ENCODE data around the gene SPINK14.

SPINK14 gene

GRCh38 chr5:148151872-148152271 is 16.5 kb upstream of the SPINK14 start:
- no peak overlapping the region for H3K27ac ChIP-seq
- TF ChIP-seq Cebpa-rat (IDR thresholded peaks at IDR 0.05), result no peak
- no peaks in the 10 kb centered on the region for H3K4me1 ChIP-seq
- H4K20me1 ChIP-seq, result no peaks in the 10 kb centered on the region
- no peak overlapping the region for H3K4me3 ChIP-seq
- no peak overlapping the region for H3K9ac ChIP-seq
- H3K9me3 ChIP-seq (replicated peaks in 1 of 11), result peaks cover 0 to 22% (median 12%) of the 10 kb centered on the region in 11 experiments; a peak in 17 of 22 replicates
- no peaks in the 10 kb centered on the region for H3K36me3 ChIP-seq
- no peaks in the 10 kb centered on the region for H3K27me3 ChIP-seq
- no peak overlapping the region for H3K4me2 ChIP-seq

DNA sequence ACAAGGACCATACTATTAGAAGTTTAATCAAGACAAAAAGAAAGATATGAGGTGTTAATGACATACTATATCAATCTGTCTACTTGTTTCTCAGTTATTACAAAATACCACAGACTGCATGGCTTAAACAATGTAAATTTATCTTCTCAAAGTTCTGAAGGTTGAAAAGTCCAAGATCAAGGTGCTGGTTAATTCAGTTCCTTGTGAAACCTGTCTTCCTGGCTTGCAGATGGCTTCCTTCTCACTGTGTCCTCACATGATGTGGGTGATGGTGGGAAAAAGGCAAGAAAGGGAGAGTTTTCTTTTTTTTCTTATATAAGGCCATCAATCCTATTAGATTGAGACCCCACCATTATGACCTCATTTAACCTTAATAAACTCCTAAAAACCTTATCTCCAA is 15.6 kb upstream of the SPINK14 start:
- no peak overlapping the region for H3K27ac ChIP-seq
- H4K20me1 ChIP-seq, result no peaks in the 10 kb centered on the region
- H3K36me3 ChIP-seq, result no peaks in the 10 kb centered on the region
- H3K4me3 ChIP-seq, result no peak overlapping the region
- peaks cover 0 to 22% (median 12%) of the 10 kb centered on the region in 11 experiments; a peak in 17 of 22 replicates for H3K9me3 ChIP-seq (replicated peaks in 1 of 11)
- H3K9ac ChIP-seq, result no peak overlapping the region
- no peak overlapping the region for H3K4me2 ChIP-seq
- no peaks in the 10 kb centered on the region for H3K27me3 ChIP-seq
- H3K4me1 ChIP-seq, result no peaks in the 10 kb centered on the region
- no peak for TF ChIP-seq Cebpa-rat (IDR thresholded peaks at IDR 0.05)

GRCh38 chr5:148156609-148157008 is 11.7 kb upstream of the SPINK14 start:
- no peaks in the 10 kb centered on the region for H3K27me3 ChIP-seq
- peaks cover 0 to 22% (median 12%) of the 10 kb centered on the region in 11 experiments; a peak in 17 of 22 replicates for H3K9me3 ChIP-seq (replicated peaks in 1 of 11)
- no peak overlapping the region for H3K4me3 ChIP-seq
- H4K20me1 ChIP-seq, result no peaks in the 10 kb centered on the region
- H3K36me3 ChIP-seq, result no peaks in the 10 kb centered on the region
- TF ChIP-seq Cebpa-rat (IDR thresholded peaks at IDR 0.05), result no peak
- no peak overlapping the region for H3K4me2 ChIP-seq
- no peak overlapping the region for H3K27ac ChIP-seq
- H3K4me1 ChIP-seq, result no peaks in the 10 kb centered on the region
- H3K9ac ChIP-seq, result no peak overlapping the region

DNA sequence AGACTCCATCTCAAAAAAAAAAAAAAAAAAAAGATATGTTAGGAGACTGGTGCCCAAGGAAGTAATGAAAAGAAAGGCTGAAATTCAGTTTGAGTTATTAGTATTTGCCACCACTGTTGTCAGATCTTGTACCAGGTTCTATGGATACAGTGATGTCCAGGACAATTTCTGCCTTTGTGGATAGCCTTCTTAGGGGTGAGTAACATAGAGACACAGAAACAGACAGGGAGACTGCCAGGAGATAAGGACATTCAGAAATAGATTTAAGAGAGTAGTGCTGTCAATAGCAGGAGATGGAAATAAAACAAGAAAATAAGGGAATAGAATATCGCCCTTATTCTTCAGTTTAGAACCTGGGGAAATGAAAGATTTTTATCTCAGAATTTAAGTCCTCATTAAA is 6.3 kb upstream of the SPINK14 start:
- TF ChIP-seq Cebpa-rat (IDR thresholded peaks at IDR 0.05), result no peak
- Histone ChIP-seq H3K4me1 (no peaks in the 10 kb centered on the region), H3K36me3 (no peaks in the 10 kb centered on the region), H3K4me3 (no peak overlapping the region), H3K9ac (no peak overlapping the region), H3K27ac (no peak overlapping the region), H3K4me2 (no peak overlapping the region), H3K9me3 (replicated peaks in 1 of 11) (peaks cover 0 to 5% (median 0%) of the 10 kb centered on the region in 11 experiments; a peak in 1 of 22 replicates), H4K20me1 (no peaks in the 10 kb centered on the region), H3K27me3 (no peaks in the 10 kb centered on the region)

DNA sequence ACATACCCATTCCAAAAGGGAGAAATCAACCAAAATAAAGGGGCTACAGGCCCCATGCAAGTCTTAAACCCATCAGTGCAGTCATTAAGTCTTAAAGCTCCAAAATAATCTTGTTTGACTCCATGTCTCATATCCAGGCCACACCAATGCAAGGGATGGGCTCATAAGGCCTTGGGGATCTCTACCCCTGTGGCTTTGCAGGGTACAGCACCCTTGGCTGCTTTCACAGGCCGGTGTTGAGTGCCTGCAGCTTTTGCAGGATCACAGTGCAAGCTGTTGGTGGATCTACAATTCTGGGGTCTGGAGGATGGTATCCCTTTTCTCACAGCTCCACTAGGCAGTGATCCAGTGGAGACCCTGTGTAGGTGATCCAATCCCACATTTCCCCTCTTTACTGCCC is 5.0 kb upstream of the SPINK14 start:
- Histone ChIP-seq H3K9me3 (replicated peaks in 1 of 11) (0 out of 22 replicates have a peak, but pooled peaks cover 0 to 5% (median 0%) of the 10 kb centered on the region in 11 experiments), H4K20me1 (no peaks in the 10 kb centered on the region), H3K4me1 (no peaks in the 10 kb centered on the region), H3K4me2 (0 out of 22 replicates have a peak overlapping the region, but pooled peaks of 1 of the 11 experiments have one; percentile 20), H3K27me3 (no peaks in the 10 kb centered on the region), H3K36me3 (no peaks in the 10 kb centered on the region), H3K27ac (no peak overlapping the region), H3K9ac (no peak overlapping the region), H3K4me3 (no peak overlapping the region)
- TF ChIP-seq Cebpa-rat (IDR thresholded peaks at IDR 0.05), result no peak

- no peak overlapping the region for H3K27ac ChIP-seq
- no peaks in the 10 kb centered on the region for H3K4me1 ChIP-seq
- H3K27me3 ChIP-seq, result no peaks in the 10 kb centered on the region
- TF ChIP-seq Cebpa-rat (IDR thresholded peaks at IDR 0.05), result no peak
- H3K9ac ChIP-seq, result no peak overlapping the region
- no peaks in the 10 kb centered on the region for H3K36me3 ChIP-seq
- no peaks in the 10 kb centered on the region for H4K20me1 ChIP-seq
- H3K4me2 ChIP-seq, result no peak overlapping the region
- no peak overlapping the region for H3K4me3 ChIP-seq
- 0 out of 22 replicates have a peak, but pooled peaks cover 0 to 5% (median 0%) of the 10 kb centered on the region in 11 experiments for H3K9me3 ChIP-seq (replicated peaks in 1 of 11)
Observed at GRCh38 chr5:148166550-148167283, 1.6 kb upstream of the SPINK14 start.

DNA sequence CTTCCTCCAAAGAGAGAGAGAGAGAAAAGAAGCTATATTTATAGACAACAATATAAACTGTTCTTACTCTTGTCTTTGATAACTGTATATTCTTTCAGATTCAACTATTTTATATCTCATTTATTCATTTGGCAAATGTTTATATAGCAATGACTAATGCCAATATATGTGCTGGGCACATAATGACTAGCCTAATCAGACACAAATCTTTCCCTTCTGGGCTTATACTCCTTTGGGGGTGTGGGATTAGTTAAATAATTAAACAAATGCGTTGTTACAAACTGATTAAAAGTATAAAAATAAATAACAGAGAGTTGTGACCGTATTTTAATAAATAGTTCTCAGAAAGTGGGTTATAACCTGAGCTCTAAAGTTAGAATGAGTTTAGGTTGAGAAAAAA is 4.0 kb downstream of the SPINK14 start:
- H3K27me3 ChIP-seq, result no peaks in the 10 kb centered on the region
- no peak overlapping the region for H3K27ac ChIP-seq
- no peak for TF ChIP-seq Cebpa-rat (IDR thresholded peaks at IDR 0.05)
- no peak overlapping the region for H3K4me2 ChIP-seq
- no peak overlapping the region for H3K9ac ChIP-seq
- H3K9me3 ChIP-seq (replicated peaks in 1 of 11), result no peaks in the 10 kb centered on the region
- H3K4me3 ChIP-seq, result no peak overlapping the region
- no peaks in the 10 kb centered on the region for H4K20me1 ChIP-seq
- H3K36me3 ChIP-seq, result no peaks in the 10 kb centered on the region
- H3K4me1 ChIP-seq, result no peaks in the 10 kb centered on the region

DNA sequence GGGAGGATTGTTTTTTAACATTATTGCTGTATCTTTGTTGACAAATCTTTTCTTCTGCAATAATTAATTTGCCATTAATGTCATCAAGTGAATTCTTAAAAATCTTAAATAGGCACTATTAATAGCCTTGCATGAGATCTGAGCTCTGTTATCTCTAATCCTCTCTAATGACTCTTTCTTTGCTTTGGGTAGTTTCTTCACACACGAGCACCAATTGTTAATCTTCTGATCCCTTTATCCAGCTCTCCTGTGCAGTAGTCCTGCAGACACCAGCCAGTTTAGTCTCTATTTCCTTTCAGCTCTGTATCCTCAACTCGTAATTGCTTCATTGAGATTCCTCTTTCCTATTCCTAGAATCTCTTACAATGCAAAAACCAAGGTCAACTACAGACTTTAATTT is 8.1 kb downstream of the SPINK14 start:
- Histone ChIP-seq H3K27me3 (no peaks in the 10 kb centered on the region), H3K9ac (no peak overlapping the region), H3K9me3 (replicated peaks in 1 of 11) (no peaks in the 10 kb centered on the region), H3K4me3 (no peak overlapping the region), H3K27ac (no peak overlapping the region), H3K36me3 (no peaks in the 10 kb centered on the region), H3K4me2 (no peak overlapping the region), H4K20me1 (no peaks in the 10 kb centered on the region), H3K4me1 (peaks cover 0 to 21% (median 0%) of the 10 kb centered on the region in 10 experiments; a peak in 7 of 20 replicates)
- TF ChIP-seq Cebpa-rat (IDR thresholded peaks at IDR 0.05), result no peak

DNA sequence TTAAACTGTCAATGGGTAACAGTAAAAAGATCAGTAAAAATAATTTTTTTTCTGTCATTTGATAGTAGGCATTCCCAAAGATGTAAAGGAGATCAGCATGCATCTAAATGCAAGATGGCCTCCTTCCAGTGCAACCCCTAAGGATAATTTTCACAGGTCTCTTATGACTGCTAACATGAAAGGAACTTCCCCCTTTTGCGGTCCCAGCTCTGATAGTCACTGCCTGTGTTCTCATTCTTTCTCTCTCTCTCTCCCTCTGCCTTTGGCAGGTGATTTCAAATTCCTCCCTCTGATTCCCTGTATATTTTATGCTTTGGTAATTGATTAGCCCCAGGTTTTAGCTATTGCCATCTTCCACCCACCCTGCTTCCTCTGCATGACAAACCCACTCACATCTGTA is 8.9 kb downstream of the SPINK14 start:
- H3K27me3 ChIP-seq, result no peaks in the 10 kb centered on the region
- H3K4me1 ChIP-seq, result peaks cover 0 to 23% (median 0%) of the 10 kb centered on the region in 10 experiments; a peak in 7 of 20 replicates
- H3K27ac ChIP-seq, result no peak overlapping the region
- no peaks in the 10 kb centered on the region for H3K36me3 ChIP-seq
- no peak overlapping the region for H3K4me3 ChIP-seq
- H3K9ac ChIP-seq, result no peak overlapping the region
- no peak overlapping the region for H3K4me2 ChIP-seq
- no peak for TF ChIP-seq Cebpa-rat (IDR thresholded peaks at IDR 0.05)
- H3K9me3 ChIP-seq (replicated peaks in 1 of 11), result no peaks in the 10 kb centered on the region
- H4K20me1 ChIP-seq, result no peaks in the 10 kb centered on the region

All from BLaER1 treated with 17β-estradiol and CSF1 and Interleukin-3, amounts not matched to agents 10 nM and 100 nM (cell line).